Progenitor cell of endocrine pancreas (in vitro differentiated cells): ENCODE measurements around the gene C2orf78. TPM values are rescaled to one million over a fixed set of nuclear protein-coding genes. Genes with fewer than 3 reads are reported as not detected.
A peak's percentile ranks its signal among the peaks of the same experiment; 100 is the strongest.

Experiments
- DNase-seq: peaks from one replicate; pipeline ENCODE4 v3.0.0; 2021; ENCODE audit warnings: low spot score; ENCODE audit not compliant: unreplicated experiment
- H3K27ac Mint-ChIP-seq: 2 replicates; pipeline ENCODE4 v1.8.0; 2021; ENCODE audit warnings: mild to moderate bottlenecking, moderate library complexity, mixed read lengths
- H3K27me3 Mint-ChIP-seq: 2 replicates; pipeline ENCODE4 v1.8.0; 2021; ENCODE audit warnings: mixed read lengths
- H3K36me3 Mint-ChIP-seq: 2 replicates; pipeline ENCODE4 v1.8.0; 2022; ENCODE audit warnings: mixed read lengths; ENCODE audit not compliant: insufficient read depth
- H3K4me1 Mint-ChIP-seq: 2 replicates; pipeline ENCODE4 v1.8.0; 2021; ENCODE audit warnings: low read depth, mixed read lengths
- H3K4me3 Mint-ChIP-seq: 2 replicates; pipeline ENCODE4 v1.8.0; 2021; ENCODE audit warnings: low read depth, mild to moderate bottlenecking, moderate library complexity, mixed read lengths
- H3K9me3 Mint-ChIP-seq: 2 replicates; pipeline ENCODE4 v1.8.0; 2021; ENCODE audit warnings: low read depth, mixed read lengths
- CTCF ChIP-seq: fragments of 200-600 bp; sonication (generic); IDR thresholded peaks from one replicate; pipeline ENCODE4 v1.5.0; 2021; ENCODE audit warnings: antibody characterized with exemption, mild to moderate bottlenecking; ENCODE audit not compliant: unreplicated experiment
- total RNA-seq: library from RNA; stranded (reverse); gene quantifications from 2 replicates; pipeline ENCODE4 v1.2.1, GENCODE V29; 2021

C2orf78 gene
- total RNA-seq, 1 donor from 2014 or later = not detected

- Mint-ChIP-seq H3K27me3 (peaks cover 44% of the 10 kb centered on the region), H3K4me1 (no peaks in the 10 kb centered on the region), H3K9me3 (no peaks in the 10 kb centered on the region), H3K27ac (no peak overlapping the region), H3K36me3 (no peaks in the 10 kb centered on the region), H3K4me3 (no peak overlapping the region)
- TF ChIP-seq CTCF = no peak
- DNase-seq = no peak
Measured at GRCh38 chr2:73821669-73822068, 37.7 kb downstream of the C2orf78 start.

GRCh38 chr2:73822276-73822675, 38.3 kb downstream of the C2orf78 start:
- DNase-seq = no peak
- no peak overlapping the region for H3K4me3 Mint-ChIP-seq
- H3K9me3 Mint-ChIP-seq = no peaks in the 10 kb centered on the region
- no peaks in the 10 kb centered on the region for H3K4me1 Mint-ChIP-seq
- no peaks in the 10 kb centered on the region for H3K36me3 Mint-ChIP-seq
- peaks cover 48% of the 10 kb centered on the region for H3K27me3 Mint-ChIP-seq
- no peak for TF ChIP-seq CTCF
- H3K27ac Mint-ChIP-seq = no peak overlapping the region

GRCh38 chr2:73822991-73823390, 39.0 kb downstream of the C2orf78 start:
- no peak overlapping the region for H3K4me3 Mint-ChIP-seq
- peaks cover 3% of the 10 kb centered on the region for H3K9me3 Mint-ChIP-seq
- peaks cover 48% of the 10 kb centered on the region for H3K27me3 Mint-ChIP-seq
- H3K36me3 Mint-ChIP-seq = no peaks in the 10 kb centered on the region
- H3K27ac Mint-ChIP-seq = no peak overlapping the region
- DNase-seq = no peak
- H3K4me1 Mint-ChIP-seq = no peaks in the 10 kb centered on the region
- TF ChIP-seq CTCF = no peak

GRCh38 chr2:73823416-73823815, 39.4 kb downstream of the C2orf78 start:
- H3K36me3 Mint-ChIP-seq = no peaks in the 10 kb centered on the region
- peaks cover 48% of the 10 kb centered on the region for H3K27me3 Mint-ChIP-seq
- no peak for TF ChIP-seq CTCF
- H3K27ac Mint-ChIP-seq = no peak overlapping the region
- H3K4me1 Mint-ChIP-seq = no peaks in the 10 kb centered on the region
- no peak for DNase-seq
- peaks cover 3% of the 10 kb centered on the region for H3K9me3 Mint-ChIP-seq
- H3K4me3 Mint-ChIP-seq = no peak overlapping the region

GRCh38 chr2:73823916-73824523, 40.0 kb downstream of the C2orf78 start:
- no peak overlapping the region for H3K27ac Mint-ChIP-seq
- H3K27me3 Mint-ChIP-seq = peaks cover 47% of the 10 kb centered on the region
- peak; percentile 89 for TF ChIP-seq CTCF
- H3K4me1 Mint-ChIP-seq = peaks cover 4% of the 10 kb centered on the region
- peaks cover 7% of the 10 kb centered on the region for H3K9me3 Mint-ChIP-seq
- H3K4me3 Mint-ChIP-seq = no peak overlapping the region
- H3K36me3 Mint-ChIP-seq = peaks cover 3% of the 10 kb centered on the region
- DNase-seq = no peak
